DMS153 (cell line): ENCODE measurements around the gene KRT13.

ENCODE experiments used
- DNase-seq: peaks from one replicate; lab custom pipeline; 2025; lab: John Stamatoyannopoulos, UW

Gene KRT13

GRCh38 chr17:41494524-41494923, 10.9 kb downstream of the KRT13 start:
- no peak for DNase-seq

DNA sequence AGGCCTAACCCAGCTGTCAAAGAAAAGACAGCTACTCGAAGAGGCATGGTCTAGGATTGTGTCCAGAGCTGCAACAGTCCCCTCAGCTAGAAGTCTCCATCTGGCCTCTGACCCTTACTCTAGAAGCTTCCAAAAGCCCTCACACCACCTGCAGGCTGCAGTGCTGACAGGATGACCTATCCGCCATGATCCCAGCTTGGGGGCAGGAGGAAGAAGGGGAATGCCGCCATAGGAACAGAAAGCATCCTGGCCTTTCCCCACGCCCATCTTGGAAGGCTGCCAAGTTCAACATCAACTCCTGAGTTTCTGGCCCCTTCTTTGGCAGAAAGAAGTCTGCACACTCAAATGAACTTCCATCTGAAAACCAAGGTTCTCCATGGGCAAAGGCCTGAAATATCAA, 12.6 kb downstream of the KRT13 start:
- peak; percentile 56 for DNase-seq

DNA sequence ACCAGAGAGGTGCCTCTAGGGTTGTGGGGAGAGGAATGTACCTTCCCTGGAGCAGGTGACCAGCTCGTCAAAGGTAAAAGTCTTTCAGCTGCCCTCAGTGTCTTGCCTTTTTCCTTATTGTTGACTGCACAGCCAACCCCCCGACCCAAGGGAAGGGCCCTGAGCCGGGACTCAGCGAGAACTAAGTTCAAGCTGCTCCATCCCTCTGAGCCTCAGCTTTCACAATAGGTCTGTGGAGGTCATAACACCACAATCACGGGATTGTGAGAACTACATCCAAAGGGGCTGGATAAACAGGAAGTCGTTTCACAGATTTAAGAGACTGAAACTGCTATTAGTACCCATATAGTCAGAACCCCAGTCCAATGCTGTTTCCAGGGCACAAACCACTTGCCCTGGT, 13.1 kb downstream of the KRT13 start:
- DNase-seq = no peak

GRCh38 chr17:41491476-41491875, 13.9 kb downstream of the KRT13 start:
- no peak for DNase-seq

DNA sequence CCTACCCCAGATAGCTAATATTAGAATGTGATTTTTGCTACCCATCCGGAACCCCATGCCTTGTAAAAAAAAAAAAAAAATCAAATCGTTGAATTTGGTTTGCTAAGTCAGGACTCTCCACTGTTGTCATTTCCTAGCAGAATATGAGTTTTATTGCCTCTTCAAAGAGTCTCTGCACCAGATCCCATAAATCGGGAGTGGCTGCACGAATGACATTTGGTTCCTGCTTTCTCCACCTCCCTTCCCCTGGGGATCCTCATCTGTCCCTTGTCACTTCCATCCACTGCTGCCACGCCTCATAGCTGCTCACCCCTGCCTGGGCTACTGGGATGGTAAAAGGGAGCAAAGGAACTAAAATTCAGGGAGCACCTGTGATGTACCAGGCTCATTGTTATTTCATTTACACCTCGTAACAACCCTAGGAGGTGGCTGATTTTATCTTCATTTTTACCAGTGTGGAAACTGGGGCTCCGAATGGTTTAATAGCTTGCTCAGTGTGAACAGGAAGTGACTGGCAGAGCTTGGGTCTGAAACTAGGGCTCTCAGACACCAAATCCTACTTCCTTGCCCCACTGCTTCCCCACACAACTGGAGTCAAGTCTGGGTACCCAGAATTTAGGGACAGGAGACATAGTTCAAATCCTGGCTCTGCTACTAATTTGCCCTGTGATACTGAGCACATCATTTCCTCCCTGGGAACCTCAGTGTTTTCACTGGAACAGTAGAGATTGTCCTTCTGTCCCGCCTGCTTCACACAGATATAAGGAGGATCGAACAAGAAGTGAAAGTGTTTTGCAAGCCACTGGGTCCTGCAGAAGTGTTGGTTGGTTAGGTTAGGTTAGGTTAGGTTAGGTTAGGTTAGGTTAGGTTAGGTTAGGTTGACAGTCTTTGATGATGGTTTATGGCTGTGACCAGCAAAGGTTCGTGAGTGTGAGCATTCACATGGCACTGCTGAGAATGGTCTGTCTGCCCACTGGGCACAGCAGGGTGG, 15.1 kb downstream of the KRT13 start:
- DNase-seq = peak; percentile 37

DNA sequence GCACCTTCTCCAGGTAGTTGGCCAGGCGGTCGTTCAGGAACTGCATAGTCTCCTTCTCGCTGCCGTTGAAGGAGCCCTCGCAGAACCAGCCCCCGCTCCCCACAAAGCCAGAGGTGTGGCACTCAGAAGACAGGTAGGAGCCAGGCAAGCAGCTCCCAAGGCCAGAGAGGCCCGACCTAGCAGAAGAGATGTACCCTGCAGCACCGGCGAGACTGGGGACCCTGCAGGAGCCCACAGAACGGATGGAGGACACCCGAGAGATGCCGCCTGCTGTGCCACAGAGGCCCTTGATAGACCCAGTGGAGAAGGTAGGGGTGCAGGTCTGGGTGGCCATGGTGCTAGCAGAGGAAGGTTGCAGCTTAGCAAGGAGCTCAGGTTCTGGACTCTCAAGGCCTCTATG, 15.9 kb downstream of the KRT13 start, which contains the start of gene KRT36:
Gene KRT36, minus strand, starts transcription at position 380 of the 400 bp plus-strand sequence. Its CDS starts 46 bp downstream, at position 334.
- DNase-seq = no peak

- DNase-seq = no peak
These were observed 18.4 kb downstream of the KRT13 start for GRCh38 chr17:41486809-41487530.

GRCh38 chr17:41486316-41486715, 19.1 kb downstream of the KRT13 start:
- DNase-seq = no peak

GRCh38 chr17:41484920-41485904, 20.2 kb downstream of the KRT13 start:
- DNase-seq = no peak

DNA sequence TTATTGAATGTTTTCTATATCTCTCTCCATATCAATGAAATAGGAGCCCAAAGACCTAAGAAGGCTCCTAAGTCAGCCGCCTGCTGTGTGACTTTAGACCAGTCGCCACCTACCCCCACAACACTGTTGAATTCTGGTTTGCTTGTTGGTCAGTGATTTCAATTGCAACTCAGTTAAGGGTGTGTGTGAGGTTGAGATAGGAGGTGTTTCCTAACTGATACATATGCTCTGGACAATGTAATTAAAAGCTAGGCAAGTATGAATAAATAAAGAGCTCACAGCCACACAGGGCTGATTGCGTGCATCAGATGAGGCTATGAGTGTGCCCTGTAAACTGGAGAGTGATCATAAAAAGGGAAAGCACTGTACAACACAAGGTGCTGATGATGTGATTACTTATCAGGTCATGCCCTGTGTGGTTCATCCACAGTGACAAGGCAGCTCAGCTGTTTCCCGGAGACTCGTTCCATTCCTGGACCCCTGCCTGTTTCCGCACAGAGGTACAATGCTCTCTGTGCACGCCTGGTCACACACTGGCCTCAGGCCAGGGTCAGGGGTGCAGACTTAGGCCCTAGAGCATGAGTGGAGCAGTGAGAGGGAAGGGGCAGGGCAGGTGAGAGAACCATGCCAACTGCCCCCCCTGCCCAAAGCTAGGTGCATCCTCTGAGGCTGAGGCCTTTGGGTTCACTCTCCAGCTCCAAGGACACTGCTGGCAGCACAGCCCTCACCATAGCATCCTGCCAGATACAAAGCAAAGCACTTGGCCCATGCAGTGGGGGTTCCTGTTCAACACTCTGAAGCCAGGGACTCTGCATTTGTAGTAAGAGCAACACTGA, 21.2 kb downstream of the KRT13 start:
- DNase-seq = no peak

- no peak for DNase-seq
These were observed 21.9 kb downstream of the KRT13 start for GRCh38 chr17:41483531-41483930.

DNA sequence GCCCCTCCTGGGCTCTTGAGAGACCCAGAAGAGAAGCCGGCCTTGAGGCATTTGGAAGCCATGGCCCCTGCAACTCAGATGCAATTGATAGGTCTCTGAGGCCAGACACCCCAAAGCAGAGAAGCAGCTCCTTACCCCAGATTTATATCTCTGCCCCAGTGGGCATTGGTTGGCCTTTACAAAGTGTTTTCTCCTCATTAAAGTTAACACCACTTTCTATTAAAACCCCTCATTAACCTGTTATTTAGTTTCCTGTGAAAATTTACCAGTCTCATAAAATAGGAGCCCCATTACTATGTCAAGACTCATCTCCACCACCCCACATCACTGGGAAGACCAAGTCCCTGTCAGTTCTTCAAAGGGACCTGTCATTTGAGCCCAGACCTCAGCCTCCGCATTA, 24.4 kb downstream of the KRT13 start, which contains the start of gene KRT35:
Gene KRT35, minus strand, starts transcription at position 116 of the 400 bp plus-strand sequence. Its CDS starts 54 bp downstream, at position 62.
- no peak for DNase-seq

- DNase-seq = no peak
These were observed 24.8 kb downstream of the KRT13 start for GRCh38 chr17:41480581-41480980.

DNA sequence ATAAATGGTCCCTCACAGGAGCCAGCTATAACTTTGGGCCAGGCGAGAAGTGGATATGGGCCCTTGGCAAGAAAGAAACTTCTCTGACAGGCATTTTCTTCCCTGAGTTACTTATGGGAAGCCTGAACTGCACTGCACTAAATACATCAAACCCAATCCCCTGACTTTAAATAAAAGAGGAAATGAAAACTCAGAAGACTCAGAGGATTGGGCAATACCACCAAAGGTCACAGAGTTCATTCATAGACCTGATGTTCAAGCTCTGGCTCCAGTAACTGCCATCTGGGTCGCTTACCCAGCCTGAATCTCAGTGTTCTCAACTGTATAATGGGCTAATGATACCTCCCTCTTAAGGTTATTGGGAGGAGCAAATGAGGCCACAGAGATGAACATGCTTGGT, 25.3 kb downstream of the KRT13 start:
- DNase-seq = no peak

DNA sequence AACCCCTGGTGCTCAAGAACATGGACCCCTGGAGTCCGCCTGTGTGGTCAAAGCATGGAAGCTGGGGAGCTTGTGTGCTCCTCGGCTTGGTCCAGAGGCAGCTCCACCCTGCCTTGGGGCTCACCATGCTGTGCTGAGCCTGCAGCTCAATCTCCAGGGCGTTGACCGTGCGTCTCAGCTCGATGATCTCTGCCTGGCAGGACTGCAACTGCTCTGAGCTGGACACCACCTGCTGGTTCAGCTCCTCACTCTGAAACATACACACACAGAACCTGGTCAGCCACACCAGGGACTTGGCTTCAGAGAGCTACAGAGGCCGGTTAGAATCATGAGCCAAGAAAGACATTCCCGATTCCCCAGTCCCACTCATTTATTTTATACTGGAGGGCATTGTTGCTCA, 27.2 kb downstream of the KRT13 start:
- DNase-seq = no peak

DNA sequence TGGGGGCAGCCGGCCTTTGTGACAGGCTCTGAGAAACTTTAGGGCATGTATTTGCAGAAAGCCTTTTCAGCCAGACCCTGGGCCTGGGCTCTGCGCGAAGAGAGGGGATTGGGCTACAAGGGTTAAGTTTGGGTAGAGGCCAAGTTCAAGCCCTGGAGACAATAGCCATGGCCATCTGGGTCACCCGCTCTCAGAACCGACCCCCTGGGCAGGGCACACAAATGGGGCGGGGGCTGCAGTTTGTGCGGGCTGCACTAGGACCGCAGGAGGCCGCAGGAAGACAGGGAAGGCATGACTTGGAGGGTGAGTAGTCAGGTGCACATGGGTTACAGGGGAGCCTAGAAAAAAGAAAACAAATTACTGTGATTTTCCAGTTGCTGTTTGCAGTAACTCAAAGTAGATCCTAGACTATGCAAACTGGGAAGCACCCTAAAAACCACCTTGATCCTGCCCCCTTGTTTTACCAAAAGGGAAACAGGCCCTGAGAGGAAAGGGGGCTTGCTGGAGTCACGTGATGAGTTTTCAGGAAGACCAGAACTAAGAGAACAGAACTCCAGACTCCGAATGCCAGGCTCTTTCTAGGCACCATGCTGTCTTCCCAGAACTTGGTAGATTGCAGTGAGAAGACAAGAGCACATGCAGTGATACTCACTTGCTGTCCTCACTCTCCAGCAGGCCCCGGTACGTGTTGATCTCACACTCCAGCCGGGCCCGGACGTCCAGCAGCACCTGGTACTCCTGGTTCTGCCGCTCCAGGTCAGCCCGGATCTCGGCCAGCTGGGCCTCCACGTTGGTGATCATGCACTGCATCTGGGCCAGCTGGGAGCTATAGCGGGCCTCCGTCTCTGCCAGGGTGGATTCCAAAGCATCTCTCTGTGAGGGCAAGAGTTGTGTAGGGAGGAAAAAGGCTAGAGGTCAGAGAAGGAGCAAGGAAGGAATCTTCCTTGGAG, 28.3 kb downstream of the KRT13 start:
- no peak for DNase-seq

- DNase-seq = no peak
These were observed 30.0 kb downstream of the KRT13 start for GRCh38 chr17:41475421-41475820.

DNA sequence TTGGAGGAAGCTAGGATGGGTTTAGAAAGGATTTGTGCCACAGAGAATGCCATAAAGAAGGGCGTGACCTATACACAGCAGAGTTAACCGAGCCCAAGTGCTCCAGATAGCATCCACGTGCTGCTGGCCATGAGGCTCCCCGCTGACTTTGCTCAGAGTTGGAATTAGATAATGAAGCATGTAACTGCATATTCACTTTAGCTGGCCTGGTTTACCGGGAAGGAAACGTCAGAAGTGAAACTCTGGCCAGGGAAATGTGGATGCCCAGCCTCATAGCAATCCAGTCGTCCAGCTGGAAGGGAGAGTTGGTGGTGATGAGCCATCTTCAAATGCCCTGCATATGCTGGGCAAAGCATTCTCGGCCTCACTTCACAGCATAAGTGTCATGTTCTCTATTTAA, 30.5 kb downstream of the KRT13 start:
- DNase-seq = no peak

DNA sequence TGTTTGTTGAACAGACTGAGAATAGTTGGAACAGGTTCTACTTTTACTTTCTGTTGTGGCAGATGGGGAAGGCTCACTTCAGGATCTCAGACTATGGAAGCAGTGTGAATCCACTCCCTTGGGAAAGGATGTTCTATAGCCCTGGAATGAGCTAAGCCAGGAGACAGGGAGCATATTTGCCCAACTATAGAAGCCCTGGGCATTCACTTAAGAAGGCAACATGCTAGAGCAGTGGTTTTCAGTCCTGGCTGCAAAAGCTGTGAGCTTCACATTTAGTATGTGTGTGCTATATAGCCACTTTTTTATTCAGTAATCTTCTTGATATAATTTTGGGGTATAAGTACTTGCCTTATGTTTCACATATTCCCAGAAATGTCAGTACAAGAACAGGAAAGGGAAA, 37.1 kb downstream of the KRT13 start:
- DNase-seq = no peak

DNA sequence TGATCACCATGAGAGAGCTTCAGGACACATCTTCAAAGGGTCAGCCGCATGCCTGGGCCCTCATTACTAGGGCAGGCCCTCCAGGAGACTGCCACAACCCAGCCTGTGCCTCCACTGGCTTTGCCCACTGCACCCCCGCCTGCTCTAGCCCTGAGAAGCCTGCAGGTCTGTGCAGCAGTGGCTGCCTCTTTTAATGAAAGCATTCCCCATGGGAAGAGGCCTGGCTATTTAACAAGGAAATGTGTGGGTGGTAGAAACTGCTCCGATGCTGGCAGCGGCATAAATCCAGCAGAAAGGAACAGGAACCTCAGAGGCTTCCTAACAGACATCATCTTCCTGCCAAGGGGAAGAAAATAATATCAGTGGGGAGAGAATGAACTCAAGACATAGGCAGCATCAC, 37.9 kb downstream of the KRT13 start:
- DNase-seq = no peak
